Dermis microvascular lymphatic vessel endothelial cell (primary cell): ENCODE measurements around the gene SAMD4A. TPM values are rescaled to one million over a fixed set of nuclear protein-coding genes. Genes with fewer than 3 reads are reported as not detected.

ENCODE experiments used
- DNase-seq, 2 donors: peaks; one replicate each; pipeline versions ENCODE4 v3.0.0 to v3.0.0-alpha.2; 2010; ENCODE audit warnings: low read depth in 2 of 2
- total RNA-seq: library from RNA; depleted of rRNA; stranded (reverse); fragments of >200 nt; gene quantifications from 2 replicates; pipeline ENCODE4 v1.2.1, GENCODE V29; 2014

The SAMD4A gene
- total RNA-seq, 1 donor from 2014 or later: 20.8 TPM

DNA sequence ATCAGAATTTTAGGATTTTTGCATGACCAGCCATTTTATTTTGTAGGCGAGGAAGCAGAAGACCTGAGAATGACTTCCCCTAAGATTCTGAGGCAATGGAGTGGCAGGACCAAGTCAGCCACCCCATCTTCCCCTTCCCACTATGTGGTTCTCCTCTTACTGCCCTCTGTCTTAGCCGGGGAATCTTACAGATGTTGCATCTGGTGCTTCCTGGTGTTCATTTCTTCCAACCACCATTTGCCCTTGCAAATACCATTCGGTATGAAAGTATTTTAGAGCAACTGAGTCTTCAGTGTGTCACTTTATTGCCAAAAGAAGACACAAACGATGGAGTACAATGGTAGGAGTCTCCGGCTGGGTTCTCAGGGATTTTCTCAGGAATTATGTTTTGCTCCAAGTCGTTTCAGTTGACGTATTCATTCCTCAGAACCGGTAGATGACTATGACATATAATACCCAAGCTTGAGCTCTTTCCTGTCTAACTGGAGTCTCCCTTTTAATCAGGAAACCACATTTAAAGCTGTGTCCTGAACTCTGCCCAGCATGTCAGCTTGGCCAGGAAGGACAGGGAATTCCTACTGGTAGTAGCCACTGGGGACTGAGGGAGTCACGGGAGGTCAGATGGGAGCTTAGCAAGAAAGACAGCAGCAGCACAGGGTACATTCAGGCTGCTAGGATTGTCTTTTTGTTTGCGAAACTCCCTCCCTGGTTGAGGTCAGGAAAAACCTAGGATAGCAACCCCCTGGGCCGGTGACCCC lies 87.0 kb downstream of the SAMD4A start:
- peak; percentile 98 to 99 for DNase-seq

DNA sequence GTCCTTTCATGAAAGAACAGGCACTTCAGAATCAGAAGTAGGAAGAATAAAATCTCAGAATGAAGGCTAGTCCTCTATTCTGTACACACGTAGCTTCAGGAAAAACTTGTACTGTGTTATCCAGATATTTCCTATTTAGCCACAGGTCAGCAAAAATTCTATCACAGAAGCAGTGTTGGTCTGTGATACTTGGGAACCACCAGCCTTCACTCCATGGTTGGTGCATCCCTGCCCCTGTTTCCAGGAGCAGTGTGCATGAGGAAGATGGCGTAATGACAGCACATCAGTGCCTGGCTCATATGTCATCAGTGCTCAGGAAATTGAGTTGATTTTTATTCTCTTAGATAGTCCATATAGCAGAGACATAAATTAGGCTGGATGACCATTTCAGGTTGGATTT lies 87.7 kb downstream of the SAMD4A start:
- DNase-seq: peak; percentile 64 to 73

DNA sequence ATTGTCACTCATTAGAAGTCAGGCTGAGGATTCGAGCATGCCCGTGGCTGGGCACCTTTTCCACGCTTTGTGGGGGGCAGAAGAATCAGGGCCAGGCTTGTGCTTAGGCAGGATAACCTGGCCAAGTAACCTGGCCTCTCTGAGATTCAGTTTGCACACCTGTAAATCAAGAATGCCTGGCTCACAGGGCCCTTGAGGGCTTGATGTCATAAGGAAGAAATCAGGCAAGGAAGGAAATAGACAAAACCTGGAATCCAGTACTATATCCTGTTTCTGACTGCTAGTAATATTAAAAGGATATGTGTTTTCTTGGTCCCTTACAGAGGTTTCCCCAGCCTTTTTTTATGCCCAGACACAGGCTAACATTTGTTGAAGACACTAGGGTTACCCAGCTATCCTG lies 91.9 kb downstream of the SAMD4A start:
- DNase-seq: peak in 1 of 2 donors; percentile 32

DNA sequence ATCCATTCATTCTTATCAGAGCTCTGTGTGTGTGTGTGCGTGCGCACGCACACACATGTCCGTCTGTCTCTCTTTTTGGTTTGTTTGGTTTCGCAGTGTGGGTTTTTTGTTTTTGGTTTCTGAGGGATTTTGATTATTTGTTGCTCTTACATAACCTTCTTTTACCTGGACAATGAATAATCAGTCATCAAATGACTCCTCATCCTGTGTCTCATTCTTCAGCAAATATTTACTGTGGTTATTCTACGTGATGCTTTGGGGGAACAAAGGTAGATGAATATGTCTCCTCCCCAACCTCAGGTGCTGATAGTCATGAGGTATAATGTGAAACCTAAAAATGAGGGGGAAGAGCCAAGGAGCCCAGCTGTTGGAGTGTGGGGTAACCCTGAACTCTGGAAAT lies 92.4 kb downstream of the SAMD4A start:
- DNase-seq: no peak

DNA sequence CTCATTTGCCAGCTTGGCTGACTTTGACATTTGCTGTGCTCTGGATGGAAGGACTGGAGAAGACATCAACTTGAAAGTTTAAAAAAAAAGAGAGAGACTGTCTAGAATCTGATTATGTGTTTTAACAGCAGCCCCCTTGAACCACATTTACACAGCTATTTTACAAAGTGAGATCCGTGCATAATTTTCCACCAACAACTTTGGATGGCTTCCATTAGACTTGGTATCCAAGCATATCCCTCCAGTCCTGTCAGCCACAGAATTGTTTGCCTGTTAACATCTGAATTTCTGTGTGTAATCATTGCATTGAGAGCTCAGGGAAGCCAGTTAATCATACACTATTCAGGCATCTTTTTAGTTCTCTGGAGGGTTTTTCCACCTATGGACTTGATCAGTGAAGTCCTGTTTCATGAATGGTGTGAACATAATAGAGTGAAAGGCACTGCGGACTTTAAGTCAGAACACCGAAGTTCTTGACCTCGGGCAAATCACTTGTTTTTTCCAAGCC lies 93.7 kb downstream of the SAMD4A start:
- no peak for DNase-seq

DNA sequence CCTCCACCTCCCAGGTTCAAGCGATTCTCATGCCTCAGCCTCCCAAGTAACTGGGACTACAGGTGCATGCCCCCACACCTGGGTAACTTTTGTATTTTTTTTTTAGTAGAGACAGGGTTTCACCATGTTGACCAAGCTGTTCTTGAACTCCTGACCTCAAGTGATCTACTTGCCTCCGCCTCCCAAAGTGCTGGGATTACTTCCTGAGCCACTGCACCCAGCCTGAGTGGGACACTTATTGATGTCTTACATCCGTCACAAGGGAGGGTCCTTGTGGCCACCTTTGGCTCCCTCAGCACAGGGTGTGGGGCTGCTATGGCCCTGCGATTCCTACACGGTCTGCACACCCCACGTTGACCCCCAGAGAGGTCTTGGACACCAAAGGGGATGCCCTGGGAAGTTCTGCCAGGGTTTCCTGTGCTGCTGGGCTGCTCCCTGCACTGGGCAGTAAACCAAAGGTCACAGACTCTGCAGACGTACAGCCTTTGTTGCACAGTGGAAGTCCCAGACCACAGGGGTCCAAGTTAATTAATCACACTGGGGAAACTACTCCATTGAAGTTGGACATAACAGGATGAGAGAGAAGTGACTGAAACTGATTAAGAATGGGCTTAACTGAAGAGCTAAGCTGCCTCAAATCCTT lies 95.7 kb downstream of the SAMD4A start:
- DNase-seq: peak in 1 of 2 donors; percentile 62

DNA sequence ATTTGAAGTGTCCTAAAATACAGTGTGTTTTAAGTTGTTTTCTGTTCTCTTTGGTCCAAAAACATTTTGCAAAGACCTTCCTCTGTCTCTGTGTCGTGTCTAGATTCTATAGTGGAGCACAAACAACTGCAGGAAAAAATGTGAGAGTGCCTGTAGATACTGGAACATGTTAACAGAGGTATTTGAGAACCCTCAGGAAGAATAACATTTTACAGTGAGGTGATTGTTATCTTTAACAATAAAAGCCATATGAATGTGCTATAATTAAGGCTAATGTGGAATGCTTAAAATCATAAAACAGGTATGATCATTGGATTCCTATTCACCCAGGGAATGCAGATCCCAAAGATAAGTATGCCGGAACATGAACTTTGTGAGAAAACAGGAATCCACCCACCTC lies 98.0 kb downstream of the SAMD4A start:
- peak in 1 of 2 donors; percentile 65 for DNase-seq

DNA sequence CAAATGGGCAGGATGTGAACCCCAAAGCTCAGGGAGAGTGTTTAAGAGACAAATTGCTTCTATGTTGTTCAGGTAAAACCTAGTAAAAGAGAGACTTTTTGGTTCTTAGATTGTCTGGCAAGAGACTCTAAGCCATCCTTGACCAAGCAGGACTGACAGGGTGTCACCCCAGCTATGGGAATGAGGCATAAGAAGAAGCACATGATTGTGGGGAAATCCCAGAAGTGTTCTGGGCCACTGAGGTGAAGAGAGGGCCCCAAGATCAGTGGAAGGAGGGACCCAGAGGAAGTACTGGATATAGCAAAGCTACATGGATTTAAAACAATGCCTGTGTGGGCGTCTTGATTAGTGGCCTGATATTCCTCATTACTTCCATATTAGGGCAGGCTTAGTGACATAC lies 99.0 kb downstream of the SAMD4A start:
- no peak for DNase-seq

DNA sequence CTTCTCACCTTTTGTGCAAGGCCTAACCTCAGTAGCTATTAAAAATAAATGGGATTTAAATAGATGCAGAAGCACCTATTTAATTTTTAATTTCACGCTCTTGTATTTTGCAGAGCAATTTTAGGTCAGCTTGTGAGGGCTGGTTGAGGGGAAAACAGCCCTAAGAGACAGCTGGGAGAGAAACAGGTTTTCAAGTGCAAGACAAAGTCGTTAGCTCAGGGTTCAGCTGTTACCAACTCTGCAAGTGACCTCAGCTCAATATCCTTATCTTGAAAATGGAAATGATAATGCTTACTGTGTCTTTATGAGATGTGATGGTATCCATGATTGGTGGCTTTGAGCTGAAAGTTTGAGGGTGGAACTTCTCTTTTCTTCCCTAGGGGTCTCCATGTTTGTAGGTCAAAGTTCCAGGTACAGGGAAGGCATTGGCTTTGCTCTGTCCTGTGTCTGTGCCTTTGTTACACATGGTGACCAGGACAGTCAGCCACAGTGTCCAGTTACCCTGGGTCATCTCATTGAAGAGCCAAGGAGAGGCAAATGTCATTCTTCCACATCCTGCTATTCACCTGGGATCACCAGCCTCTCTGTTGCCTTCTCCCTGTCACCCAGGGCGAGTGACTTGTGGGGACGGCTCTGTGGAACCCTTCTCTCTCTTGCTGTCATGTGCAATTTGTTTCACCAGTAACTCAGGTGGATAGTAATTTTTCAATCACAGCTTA lies 100.3 kb downstream of the SAMD4A start:
- DNase-seq: no peak

DNA sequence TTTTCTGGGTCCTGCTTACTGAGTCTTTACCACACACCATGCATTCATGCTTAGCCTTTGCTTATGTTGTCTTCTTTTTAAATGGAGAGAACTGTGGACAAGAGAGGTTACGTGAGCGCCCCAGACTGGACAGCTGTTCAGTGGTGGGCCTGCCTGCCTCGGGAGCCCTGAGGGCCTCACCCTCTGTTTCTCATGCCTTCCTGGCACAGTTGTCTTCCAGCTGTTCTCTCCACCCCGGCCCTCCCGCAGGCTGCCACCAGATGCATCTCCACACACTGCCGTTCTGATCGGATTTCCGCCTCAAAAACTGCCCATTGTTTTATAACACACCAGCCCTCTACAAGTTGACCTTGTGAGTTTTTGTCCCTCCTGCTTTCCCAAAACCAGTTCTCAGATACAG lies 100.8 kb downstream of the SAMD4A start:
- no peak for DNase-seq

DNA sequence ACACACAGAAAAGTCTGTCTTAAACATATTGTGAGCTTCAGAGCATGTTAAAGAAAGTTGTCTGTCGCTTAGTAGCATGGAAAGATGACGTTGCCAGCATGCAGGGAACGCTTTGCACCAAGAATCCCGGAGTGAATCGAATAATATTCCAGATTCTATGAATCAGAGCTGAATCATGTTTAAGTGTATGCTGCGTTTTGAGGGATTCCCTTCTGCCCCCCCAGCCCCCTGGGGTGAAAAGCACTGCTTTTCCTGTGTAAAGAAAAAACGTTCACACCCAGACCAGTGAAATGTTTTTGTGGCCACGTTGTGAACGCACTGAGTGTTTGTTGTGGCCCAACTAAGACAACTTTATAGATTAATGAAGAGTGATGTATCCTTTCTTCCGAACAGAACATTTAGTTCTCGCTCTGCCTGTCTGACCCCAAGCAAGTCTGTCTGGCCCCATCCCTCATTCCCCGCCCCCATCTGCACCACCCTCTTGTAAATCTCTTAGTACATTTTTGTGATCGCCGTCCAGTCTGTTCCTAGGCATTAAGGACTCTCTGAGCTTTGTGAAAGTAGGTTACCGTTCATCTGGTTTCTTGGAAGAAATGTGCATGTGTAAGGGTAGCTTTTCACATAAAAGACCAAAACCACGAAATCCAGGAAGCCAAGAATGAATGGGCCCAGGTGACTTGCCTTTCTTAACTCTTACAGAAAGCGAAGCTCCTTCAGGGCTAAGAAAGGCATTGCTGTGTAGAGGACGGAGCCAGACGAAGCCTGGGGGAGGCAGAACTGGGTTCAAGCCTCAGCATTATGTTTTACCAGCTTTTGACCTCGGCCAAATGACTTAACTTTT lies 103.0 kb downstream of the SAMD4A start:
- no peak for DNase-seq

DNA sequence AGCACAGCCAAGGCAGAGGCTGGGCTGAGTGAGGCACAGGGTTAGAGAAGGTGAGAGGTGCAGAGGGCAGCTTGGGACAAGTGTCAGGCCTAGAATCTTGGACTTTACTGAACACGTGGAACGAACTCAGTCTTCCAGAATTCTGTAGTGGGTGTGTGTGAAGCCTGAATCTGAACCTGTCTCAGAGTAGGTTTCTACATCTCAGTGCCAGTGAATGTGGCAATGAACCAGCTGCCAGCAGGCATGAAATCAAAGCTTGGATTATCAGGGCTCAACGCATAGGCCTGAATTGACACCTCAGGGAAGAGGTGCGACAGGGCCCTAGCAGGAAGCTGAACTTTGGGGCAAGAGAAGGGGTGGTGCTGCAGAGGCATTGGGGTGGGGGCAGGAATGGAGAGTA lies 104.6 kb downstream of the SAMD4A start:
- no peak for DNase-seq

DNA sequence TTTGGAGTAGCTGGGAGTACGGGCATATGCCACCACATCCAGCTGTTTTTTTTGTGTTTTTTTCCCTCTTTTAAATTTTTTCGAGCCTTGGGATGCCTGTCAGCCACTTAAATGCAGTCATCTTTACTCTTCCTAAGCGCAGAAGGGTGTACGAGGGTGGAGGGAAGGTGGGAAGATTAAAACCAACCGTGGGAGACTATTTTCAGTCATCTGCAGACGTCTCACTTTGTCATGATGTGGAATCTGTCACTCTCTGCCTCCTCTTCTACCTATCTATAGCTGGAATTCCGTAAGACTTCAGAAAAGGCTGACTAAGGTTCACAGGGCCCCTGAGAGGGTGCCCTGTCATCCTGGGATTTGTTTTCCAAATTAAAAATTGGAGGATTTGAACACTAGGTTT lies 105.3 kb downstream of the SAMD4A start:
- DNase-seq: no peak

DNA sequence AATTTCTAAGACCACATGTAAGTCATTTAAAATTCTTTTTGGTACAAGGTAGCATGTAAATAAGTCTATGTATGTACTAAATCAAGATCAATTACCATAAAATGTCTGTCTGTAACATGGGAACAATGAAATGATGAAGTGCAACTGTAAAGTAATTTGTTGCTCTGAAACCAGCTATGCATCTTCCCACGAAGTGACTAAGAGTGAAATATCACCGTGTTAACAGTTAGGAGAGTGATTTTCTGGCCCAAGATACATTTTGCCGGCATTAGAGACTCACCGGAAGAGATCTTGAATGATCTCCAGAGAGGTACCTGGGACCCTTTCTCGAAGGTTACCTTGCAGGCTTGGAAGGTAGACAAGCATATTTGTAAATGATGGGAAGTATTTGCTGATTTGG lies 105.8 kb downstream of the SAMD4A start:
- no peak for DNase-seq

DNA sequence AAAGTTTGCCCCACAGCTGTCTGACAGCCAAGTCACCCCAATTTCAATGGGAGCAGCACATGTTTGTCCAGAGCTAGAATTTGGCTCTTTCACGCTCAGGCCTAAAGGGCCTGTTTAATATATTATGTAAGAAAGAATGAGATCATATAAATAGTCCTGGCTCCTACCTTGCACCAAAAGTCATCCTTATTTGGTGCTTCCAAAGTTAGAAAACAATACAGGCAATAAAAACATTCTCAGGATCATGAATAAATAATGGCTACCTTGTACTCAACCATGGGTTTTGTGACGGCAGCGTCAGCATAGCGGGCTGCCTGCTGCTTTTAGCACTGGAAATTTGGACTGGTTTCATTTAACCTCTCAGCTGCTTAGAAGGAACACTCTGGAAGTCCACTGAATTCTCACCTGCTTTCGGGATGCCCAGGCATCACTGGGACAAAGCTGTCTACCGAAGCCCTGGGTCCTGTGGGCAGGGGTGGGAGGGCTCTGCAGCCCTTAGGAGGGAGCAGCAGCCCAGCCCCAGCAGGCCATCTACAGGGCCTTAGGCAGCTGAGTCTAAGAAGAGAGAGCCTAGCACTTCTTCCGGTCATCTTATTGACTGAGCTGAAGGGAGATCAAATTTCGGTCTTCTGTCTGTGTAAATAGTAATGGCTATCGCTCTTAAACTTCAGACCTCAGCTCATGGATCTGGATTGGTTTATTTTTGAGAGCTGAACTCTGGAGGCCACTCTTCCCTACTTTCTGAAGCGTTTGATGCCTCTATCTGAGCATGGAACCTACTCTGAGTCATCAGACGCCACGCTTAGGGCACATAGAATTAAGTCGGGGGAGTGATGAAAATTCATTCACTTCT lies 106.5 kb downstream of the SAMD4A start:
- no peak for DNase-seq

DNA sequence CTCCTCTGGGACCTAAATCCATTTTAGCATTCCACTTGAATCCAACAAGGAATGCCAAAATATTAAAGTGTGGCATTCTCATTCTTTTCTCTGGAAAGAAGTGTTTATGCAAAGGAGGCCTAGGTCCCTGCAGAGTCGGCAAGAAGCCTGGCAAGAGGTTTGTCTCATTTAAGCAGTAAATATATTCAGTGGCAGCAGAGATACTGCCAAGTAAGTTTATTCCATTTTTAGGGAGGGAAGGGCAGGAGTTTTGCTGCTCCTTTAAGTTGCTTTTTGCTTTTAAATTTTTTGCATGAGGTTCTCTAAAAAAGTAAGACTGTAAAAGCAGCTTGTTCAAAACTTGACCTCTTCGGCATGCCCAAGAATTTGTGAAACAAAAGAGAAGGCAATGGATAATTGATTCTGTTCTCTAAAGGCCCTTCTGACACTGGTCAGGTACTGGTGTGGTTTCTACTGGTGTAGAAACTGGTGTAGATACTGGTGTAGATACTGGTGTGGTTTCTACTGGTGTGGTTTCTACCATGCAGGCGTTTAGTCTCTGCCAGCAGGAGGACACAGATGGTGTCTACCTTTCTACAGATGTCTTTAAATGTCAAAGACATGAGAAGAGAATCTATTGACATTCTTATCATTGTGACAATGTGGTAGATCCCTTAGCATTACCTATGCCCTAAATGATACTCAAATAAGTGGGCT lies 107.3 kb downstream of the SAMD4A start:
- no peak for DNase-seq

DNA sequence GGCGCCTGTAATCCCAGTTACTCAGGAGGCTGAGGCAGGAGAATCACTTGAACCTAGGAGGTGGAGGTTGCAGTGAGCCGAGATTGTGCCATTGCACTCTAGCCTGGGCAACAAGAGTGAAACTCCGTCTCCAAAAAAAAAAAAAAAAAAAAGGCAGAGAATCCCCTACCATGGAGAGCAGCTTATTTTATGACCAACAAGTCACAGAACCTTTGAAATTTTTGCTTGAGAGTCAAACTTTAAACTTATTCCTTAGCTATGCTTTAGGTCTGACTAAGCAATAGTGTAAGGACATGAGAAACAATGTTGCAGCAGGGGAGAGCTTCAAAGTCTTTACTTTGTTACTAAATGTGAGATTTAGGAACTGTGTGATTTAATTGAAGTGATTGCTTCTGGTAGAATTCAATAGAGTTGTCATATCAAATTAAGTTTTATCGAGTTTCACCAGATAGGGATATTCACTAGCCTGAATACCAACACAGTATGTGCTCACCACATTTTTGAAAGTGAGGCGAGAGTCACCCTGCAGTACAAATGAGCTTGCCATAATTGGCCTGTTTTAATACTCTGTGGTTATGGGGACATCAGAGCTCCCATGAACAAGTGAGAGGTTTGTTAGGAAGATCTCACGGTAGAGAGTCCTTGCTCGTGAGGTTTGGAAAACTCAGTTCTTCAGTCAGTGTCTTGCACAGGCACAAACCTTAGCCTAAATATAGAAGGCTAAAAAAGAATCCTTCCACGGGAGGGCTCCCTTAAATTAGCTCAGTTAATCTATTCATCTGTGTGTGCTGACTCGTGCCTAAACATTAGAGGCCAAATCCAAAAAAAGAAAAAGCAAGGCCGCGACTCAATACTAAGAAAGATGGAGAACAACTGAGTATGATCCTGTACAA lies 108.6 kb downstream of the SAMD4A start:
- DNase-seq: no peak

DNA sequence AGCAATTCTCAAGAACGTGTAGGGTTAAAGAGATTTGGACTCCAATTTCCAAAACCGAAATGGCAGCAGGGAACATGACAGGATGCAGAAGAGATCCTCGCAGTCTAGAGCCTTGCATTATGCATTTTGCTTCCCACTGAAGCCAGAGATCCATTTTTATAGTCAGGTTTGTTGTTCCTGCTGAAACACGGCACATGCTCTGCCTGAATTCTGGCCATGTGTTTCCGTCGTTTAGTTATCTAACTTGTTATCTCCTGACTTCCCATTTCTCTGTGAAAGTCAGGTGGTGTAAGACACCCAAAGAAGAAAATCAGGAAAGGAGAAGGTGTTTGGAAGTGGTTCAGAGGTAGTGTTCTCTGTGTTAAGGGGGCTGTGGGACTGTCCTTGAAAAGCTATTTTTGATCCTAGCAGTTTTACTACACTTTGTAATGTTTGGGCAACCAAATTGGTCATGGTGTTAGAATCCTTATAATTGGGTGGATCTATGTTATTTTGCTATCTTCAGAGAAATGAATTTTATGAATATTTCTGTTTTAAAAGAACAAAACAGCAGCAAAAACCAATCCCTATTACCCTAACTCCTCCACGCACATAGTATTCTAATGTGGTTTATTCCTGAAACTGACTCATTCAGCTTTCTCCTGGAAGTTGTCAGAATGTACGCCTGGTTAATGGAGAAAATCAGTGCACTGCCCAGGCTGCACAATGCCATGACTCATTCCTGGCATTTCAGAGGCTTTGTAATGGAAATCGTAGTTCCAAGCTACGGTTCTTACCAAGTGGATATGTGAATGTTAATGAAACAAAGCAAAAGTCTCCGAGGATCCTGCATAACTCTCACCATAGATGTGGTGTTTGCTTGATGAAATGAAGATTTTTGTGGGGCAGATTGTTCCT lies 110.1 kb downstream of the SAMD4A start:
- peak; percentile 93 to 96 for DNase-seq
